ENCODE data around the gene SETDB1.

DNA sequence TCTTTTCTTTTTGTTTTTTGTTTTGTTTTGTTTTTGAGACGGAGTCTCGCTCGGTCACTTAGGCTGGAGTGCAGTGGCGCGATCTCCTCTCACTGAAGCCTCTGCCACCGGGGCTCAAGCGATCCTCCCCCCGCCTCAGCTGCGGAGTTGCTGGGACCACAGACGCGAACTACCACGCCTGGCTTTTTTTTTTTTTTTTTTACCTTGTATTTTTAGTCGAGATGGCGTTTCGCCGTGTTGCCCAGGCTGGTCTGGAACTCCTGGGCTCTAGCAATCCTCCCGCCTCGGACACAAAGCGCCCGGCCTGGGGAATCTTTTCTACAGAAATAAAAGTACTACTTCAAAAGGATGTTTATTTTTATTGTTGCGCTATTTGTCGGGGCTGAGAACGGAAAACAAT is 1.1 kb upstream of the SETDB1 start:
- TF ChIP-seq POLR2A (IDR thresholded peaks at IDR 0.05): no peak
- TF ChIP-seq, protein P1, sequence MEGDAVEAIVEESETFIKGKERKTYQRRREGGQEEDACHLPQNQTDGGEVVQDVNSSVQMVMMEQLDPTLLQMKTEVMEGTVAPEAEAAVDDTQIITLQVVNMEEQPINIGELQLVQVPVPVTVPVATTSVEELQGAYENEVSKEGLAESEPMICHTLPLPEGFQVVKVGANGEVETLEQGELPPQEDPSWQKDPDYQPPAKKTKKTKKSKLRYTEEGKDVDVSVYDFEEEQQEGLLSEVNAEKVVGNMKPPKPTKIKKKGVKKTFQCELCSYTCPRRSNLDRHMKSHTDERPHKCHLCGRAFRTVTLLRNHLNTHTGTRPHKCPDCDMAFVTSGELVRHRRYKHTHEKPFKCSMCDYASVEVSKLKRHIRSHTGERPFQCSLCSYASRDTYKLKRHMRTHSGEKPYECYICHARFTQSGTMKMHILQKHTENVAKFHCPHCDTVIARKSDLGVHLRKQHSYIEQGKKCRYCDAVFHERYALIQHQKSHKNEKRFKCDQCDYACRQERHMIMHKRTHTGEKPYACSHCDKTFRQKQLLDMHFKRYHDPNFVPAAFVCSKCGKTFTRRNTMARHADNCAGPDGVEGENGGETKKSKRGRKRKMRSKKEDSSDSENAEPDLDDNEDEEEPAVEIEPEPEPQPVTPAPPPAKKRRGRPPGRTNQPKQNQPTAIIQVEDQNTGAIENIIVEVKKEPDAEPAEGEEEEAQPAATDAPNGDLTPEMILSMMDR (IDR thresholded peaks at IDR 0.05): no peak
